IPS-18a (cell line): ENCODE measurements around the gene ENTPD3.

ENCODE experiments used
- H3K27ac ChIP-seq: one replicate; pipeline ENCODE4 v1.5.1; 2013; ENCODE audit warnings: low read length
- H3K27me3 ChIP-seq: one replicate; pipeline ENCODE4 v1.6.1; 2013; ENCODE audit warnings: mild to moderate bottlenecking, low read length; ENCODE audit not compliant: control insufficient read depth, insufficient read depth
- H3K36me3 ChIP-seq: one replicate; pipeline ENCODE4 v1.6.1; 2013; ENCODE audit warnings: low read depth, low read length; ENCODE audit not compliant: control insufficient read depth
- H3K4me1 ChIP-seq: one replicate; pipeline ENCODE4 v1.6.1; 2013; ENCODE audit warnings: low read depth, low read length; ENCODE audit not compliant: control insufficient read depth
- H3K4me3 ChIP-seq: one replicate; pipeline ENCODE4 v1.5.1; 2013; ENCODE audit warnings: low read length
- H3K9ac ChIP-seq: one replicate; pipeline ENCODE4 v1.6.1; 2013; ENCODE audit warnings: mild to moderate bottlenecking, low read length, moderate library complexity
- H3K9me3 ChIP-seq: one replicate; pipeline ENCODE4 v1.6.1; 2013; ENCODE audit warnings: low read depth, low read length; ENCODE audit not compliant: control insufficient read depth

ENTPD3 gene, protein sequence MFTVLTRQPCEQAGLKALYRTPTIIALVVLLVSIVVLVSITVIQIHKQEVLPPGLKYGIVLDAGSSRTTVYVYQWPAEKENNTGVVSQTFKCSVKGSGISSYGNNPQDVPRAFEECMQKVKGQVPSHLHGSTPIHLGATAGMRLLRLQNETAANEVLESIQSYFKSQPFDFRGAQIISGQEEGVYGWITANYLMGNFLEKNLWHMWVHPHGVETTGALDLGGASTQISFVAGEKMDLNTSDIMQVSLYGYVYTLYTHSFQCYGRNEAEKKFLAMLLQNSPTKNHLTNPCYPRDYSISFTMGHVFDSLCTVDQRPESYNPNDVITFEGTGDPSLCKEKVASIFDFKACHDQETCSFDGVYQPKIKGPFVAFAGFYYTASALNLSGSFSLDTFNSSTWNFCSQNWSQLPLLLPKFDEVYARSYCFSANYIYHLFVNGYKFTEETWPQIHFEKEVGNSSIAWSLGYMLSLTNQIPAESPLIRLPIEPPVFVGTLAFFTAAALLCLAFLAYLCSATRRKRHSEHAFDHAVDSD

DNA sequence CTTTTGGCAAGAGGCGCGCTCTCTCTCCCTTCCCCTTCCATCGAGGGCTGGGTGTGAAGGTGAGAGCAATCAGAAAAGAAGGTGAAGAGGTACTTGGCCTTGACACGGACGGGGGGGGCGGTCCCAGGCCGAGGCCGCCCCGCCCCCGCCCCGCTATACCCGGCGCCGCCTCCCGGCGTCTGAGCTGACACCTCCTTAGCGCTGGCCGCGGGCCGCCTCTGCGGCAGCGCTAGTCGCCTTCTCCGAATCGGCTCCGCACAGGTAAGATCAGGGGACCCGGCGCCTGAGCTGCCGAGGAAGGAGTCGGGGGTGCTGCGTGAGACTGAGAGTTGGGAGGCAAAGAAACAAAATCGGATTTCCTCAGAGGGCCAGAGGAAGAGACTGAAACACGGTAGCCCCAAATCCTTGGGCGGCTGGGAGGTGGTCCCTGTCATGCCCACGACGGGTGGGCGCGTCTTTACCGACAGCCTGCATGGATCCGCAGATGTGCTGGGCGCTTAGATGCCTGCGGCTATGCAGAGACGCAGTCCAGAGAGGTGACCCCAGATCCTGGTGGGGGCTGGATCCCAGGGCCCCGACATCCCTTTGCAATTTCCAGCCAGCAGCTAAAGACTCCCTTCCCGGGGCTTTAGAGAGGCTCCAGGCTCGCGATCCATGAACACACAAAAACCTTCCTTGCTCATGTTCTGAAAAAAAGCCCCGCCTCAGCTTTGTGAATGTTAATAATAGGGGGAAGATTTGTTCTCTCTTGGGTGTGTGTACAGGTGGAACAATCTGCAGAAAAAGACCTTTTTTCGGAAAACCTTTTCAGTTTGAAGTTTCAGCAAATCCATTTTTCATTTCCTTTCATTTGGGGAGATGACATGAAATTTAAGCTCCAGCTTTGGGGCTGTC is at the start of gene ENTPD3:
Gene ENTPD3, plus strand, starts transcription at position 184 of the 894 bp plus-strand sequence. CDS start 874 bp downstream, outside the sequence.
- H3K36me3 ChIP-seq, result no peaks in the 10 kb centered on the region
- no peaks in the 10 kb centered on the region for H3K9me3 ChIP-seq
- H3K4me3 ChIP-seq, result peak within 1 kb of the TSS; percentile 73
- H3K9ac ChIP-seq, result no peak within 1 kb of the TSS
- H3K27me3 ChIP-seq, result peaks cover 40% of the 10 kb centered on the region
- peaks cover 4% of the 10 kb centered on the region for H3K4me1 ChIP-seq
- H3K27ac ChIP-seq, result no peak within 1 kb of the TSS

DNA sequence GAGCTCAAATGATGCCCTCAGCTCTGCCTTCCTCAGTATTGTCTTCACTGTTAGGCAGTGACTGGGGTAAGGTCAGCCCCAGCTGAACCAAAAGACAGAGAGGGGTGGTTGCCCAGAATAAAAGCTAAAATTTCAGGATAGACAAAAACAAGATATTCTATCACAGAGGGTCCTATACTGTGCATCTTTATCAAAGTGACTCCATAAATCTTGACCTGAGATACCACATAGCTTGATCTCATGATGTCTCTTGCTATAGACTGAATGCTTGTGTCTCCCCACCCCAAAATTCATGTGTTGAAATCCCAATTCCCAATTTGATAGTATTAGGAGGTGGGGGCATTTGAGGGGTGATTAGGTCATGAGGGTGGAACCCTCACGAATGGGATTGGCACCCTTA is 47.1 kb upstream of the ENTPD3 start:
- Histone ChIP-seq H3K4me3 (no peak overlapping the region), H3K9me3 (no peaks in the 10 kb centered on the region), H3K36me3 (no peaks in the 10 kb centered on the region), H3K27me3 (no peaks in the 10 kb centered on the region), H3K27ac (no peak overlapping the region), H3K9ac (no peak overlapping the region), H3K4me1 (no peaks in the 10 kb centered on the region)

DNA sequence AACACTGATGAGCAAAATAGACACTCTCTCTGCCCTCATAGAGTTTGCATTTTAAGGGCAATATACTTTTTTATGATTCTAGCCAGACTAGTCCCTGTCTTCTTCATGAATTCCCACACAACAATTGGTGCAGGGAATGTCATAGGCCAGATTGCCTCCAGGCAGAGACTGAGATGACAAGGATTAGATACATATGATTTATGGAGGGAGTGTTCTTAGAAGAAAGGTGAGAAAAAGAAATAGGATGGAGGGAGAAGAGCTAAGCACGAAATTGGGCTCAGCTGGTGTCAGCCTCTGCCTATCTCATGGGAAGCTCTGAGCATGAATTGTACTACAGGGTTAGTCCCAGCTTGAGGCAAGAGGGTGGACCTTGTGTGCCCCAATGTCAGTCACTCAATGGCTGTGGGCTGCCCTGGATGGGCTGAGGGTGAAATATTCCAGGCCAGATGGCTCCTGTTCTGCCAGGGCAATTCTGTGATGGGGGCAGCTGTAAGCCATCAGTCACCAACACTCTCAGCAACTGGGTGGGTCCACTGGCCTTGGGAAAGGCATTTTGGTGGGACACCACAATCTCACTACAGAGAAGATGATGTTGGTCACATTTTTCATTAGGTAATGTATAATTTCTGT is 46.3 kb upstream of the ENTPD3 start:
- no peaks in the 10 kb centered on the region for H3K27me3 ChIP-seq
- H3K27ac ChIP-seq, result no peak overlapping the region
- no peak overlapping the region for H3K9ac ChIP-seq
- H3K36me3 ChIP-seq, result no peaks in the 10 kb centered on the region
- no peaks in the 10 kb centered on the region for H3K9me3 ChIP-seq
- no peak overlapping the region for H3K4me3 ChIP-seq
- H3K4me1 ChIP-seq, result no peaks in the 10 kb centered on the region

DNA sequence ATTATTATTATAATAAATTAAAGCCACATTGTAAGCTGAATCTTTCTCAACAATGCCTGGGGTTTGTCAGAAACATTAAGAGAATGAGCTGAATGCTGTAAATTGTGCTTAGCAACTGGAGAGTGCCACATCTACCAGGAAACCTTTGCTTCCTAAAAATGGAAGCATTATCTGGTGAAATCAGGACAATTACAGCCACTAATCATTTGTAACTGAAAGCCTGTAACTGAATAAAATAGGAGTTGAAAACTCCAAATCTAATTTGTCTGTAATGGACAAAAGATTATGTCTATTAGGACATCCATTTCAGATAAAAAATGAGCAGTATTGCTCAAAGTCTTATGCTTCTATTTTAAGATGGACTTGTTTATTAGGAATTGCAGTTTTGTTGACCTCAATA is 45.3 kb upstream of the ENTPD3 start:
- Histone ChIP-seq H3K9me3 (no peaks in the 10 kb centered on the region), H3K4me1 (no peaks in the 10 kb centered on the region), H3K27ac (no peak overlapping the region), H3K9ac (no peak overlapping the region), H3K4me3 (no peak overlapping the region), H3K36me3 (no peaks in the 10 kb centered on the region), H3K27me3 (no peaks in the 10 kb centered on the region)

DNA sequence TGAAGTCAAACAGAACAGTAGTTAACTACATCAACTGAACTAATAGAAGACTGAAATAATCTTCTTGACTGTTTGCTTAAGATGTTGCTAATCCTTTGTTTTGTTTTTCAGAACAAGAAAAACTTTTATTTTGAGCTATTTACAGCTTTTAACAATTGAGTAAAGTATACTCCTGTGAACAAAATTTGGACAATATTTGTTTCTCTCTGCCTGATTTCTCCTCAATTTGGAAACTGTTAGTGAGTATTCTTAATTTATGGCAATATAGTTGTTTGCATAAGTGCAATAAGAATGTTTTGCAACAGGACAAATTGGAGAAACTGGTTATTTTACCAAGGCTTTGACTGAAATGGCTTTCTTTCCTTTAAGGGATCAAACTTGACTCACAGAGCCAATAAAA is 36.5 kb upstream of the ENTPD3 start:
- no peak overlapping the region for H3K9ac ChIP-seq
- H3K27ac ChIP-seq, result no peak overlapping the region
- no peak overlapping the region for H3K4me3 ChIP-seq
- H3K36me3 ChIP-seq, result no peaks in the 10 kb centered on the region
- no peaks in the 10 kb centered on the region for H3K9me3 ChIP-seq
- no peaks in the 10 kb centered on the region for H3K4me1 ChIP-seq
- H3K27me3 ChIP-seq, result no peaks in the 10 kb centered on the region

DNA sequence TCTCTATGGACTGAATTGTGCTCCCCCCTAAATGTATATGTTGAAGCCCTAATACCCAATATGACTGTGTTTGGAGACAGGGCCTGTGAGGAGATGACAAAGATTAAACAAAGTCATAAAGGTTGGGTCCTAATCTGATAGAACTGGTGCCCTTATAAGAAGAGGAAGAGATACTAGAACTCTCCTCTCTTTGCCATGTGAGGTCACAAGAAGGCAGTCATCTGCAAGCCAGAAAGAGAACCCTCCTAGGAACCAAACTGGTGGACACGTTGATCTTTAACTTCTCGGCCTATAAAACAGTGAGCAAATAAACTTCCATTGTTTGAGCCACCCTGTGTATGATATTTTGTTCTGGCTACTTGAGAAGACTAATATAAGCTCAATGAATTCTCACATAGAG is 31.6 kb upstream of the ENTPD3 start:
- Histone ChIP-seq H3K27me3 (no peaks in the 10 kb centered on the region), H3K4me3 (no peak overlapping the region), H3K36me3 (no peaks in the 10 kb centered on the region), H3K4me1 (no peaks in the 10 kb centered on the region), H3K27ac (no peak overlapping the region), H3K9ac (no peak overlapping the region), H3K9me3 (no peaks in the 10 kb centered on the region)

DNA sequence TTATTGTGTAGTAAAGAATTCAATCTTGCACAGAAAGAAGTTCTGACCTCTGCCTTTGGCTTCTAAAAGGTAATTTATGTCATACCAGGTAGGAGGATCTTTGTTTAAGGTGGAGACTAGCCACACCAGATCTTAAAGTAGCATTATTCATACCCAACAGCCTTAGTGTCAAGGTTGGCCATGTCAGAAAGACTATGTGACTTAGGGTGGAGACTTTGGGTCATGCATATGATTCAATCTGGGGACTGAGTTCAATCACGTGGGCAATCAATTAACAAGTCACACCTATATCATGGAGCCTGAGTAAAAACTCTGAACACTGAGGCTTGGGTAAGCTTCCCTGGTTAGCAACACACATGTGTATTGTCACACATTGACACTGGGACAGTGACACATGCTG is 28.5 kb upstream of the ENTPD3 start:
- no peak overlapping the region for H3K27ac ChIP-seq
- H3K27me3 ChIP-seq, result no peaks in the 10 kb centered on the region
- H3K36me3 ChIP-seq, result no peaks in the 10 kb centered on the region
- no peak overlapping the region for H3K9ac ChIP-seq
- no peaks in the 10 kb centered on the region for H3K4me1 ChIP-seq
- H3K9me3 ChIP-seq, result no peaks in the 10 kb centered on the region
- no peak overlapping the region for H3K4me3 ChIP-seq

DNA sequence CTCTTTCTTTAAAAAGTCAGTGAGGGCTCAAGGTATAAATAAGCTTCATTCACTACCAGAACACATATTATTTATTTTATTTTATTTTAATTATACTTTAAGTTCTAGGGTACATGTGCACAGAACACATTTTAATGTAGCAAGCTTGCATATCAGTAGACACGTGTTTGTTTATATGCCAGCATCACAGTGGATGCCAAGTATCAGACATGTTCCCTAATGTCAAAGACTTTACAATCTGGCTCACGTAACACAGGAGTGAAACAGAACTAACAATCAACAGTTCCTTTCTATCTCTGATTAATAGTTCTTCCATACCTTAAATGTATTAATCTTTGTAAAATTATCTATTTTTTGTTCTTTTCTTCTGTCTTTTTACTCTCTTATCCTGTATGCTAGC is 23.3 kb upstream of the ENTPD3 start:
- no peak overlapping the region for H3K27ac ChIP-seq
- no peak overlapping the region for H3K9ac ChIP-seq
- no peaks in the 10 kb centered on the region for H3K4me1 ChIP-seq
- no peaks in the 10 kb centered on the region for H3K36me3 ChIP-seq
- H3K4me3 ChIP-seq, result no peak overlapping the region
- no peaks in the 10 kb centered on the region for H3K27me3 ChIP-seq
- H3K9me3 ChIP-seq, result no peaks in the 10 kb centered on the region

DNA sequence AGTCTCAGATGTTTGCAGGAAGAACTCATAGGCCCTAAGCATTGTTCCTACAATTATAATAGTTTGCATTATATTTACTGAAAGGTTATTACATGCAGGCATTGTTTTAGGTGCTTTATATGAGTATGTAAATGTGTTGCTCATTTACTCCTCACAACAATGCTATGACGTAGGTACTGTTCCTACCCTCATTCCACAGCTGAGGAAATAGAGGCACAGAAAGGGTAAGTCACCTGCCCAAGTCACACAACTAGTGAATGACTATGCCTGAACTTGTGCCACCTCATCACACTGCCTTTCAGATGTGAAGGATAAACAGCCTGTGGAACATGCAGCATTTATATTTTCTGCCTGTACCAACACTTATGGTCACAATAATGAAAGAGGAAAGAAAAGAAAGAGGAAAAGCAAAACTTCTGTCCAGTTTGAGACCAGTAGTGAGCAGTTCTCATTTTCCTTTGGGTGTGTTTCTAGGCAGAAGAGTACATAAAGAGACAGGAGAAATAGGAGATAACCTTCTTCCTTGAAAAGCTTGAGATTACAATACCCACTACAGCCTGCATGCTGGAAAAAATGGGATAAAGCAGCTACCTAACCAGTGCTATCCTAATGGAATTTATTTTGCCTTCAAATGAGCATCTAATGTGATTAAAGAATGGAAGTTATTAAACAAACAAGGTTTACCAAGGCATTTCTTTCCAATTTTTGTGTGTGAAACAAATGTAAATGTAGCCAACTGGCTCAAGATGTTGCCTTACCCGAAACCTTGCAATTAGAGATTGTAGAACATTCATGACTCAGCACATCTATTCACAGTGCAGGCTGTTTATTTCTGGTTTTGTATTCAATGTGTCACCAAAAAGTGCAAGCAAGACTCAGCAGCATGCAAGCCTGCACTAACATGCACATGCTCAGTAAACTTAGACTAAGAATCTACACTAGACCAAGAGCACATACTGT is 20.5 kb upstream of the ENTPD3 start:
- no peak overlapping the region for H3K9ac ChIP-seq
- H3K27me3 ChIP-seq, result no peaks in the 10 kb centered on the region
- H3K4me1 ChIP-seq, result no peaks in the 10 kb centered on the region
- H3K36me3 ChIP-seq, result no peaks in the 10 kb centered on the region
- no peaks in the 10 kb centered on the region for H3K9me3 ChIP-seq
- H3K4me3 ChIP-seq, result no peak overlapping the region
- no peak overlapping the region for H3K27ac ChIP-seq

DNA sequence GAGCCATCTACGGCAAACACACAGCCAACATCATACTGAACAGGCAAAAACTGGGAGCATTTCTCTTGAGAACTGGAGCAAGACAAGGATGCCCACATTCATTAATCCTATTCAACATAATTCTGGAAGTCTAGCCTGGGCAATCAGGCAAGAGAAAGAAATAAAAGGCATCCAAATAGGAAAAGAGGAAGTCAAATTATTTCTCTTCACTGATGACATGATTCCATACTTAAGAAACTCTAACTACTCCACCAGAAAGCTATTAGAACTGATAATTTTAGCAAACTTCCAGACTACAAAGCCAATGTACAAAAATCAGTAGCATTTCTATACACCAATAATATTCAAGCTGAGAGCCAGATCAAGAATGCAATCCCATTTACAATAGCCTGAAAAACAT is 17.3 kb upstream of the ENTPD3 start:
- H3K27me3 ChIP-seq, result no peaks in the 10 kb centered on the region
- H3K36me3 ChIP-seq, result no peaks in the 10 kb centered on the region

More for the DNA sequence above, 17.3 kb upstream of the ENTPD3 start:
- Histone ChIP-seq H3K4me1 (no peaks in the 10 kb centered on the region), H3K9me3 (no peaks in the 10 kb centered on the region), H3K9ac (no peak overlapping the region), H3K27ac (no peak overlapping the region), H3K4me3 (no peak overlapping the region)
